ENCODE results near the gene TSPAN16.

Gene TSPAN16

GRCh38 chr19:11321191-11322126 lies 25.5 kb downstream of the TSPAN16 start:
- no peaks in the 10 kb centered on the region for H3K36me3 ChIP-seq (replicated peaks; ENCODE audit: insufficient read depth, low read length)
- no peaks in the 10 kb centered on the region for H3K27me3 ChIP-seq (replicated peaks; ENCODE audit: insufficient read depth, low read length)
- no peaks in the 10 kb centered on the region for H3K9me3 ChIP-seq (replicated peaks; ENCODE audit: insufficient read depth, low read length)
- no peak overlapping the region for H2AFZ ChIP-seq (ENCODE audit: low read length)
- H3K4me3 ChIP-seq (ENCODE audit: low read length) = no peak overlapping the region
- no peaks in the 10 kb centered on the region; the same call in 1 of the 2 replicates for H3F3A ChIP-seq (ENCODE audit: insufficient read depth, low read length)
- H4K20me1 ChIP-seq (ENCODE audit: insufficient read depth, low read length) = no peaks in the 10 kb centered on the region
- H3K27ac ChIP-seq (ENCODE audit: low read length) = no peak overlapping the region
- no peaks in the 10 kb centered on the region for H3K79me2 ChIP-seq (ENCODE audit: low read length)
- H3K4me2 ChIP-seq (ENCODE audit: low read depth, low read length) = no peak overlapping the region
- no peaks in the 10 kb centered on the region for H3K9me2 ChIP-seq (replicated peaks; ENCODE audit: insufficient read depth, low read length)
- no peaks in the 10 kb centered on the region for H3K4me1 ChIP-seq (ENCODE audit: low read length)
- H3K9ac ChIP-seq (ENCODE audit: low read length) = no peak overlapping the region
- TF ChIP-seq EZH2phosphoT487 (IDR thresholded peaks at IDR 0.05; ENCODE audit: low read length) (no peak), EZH2 (optimal IDR thresholded peaks at IDR 0.05; ENCODE audit: low read depth, low read length) (no peak)
- TF ChIP-seq, protein P1, sequence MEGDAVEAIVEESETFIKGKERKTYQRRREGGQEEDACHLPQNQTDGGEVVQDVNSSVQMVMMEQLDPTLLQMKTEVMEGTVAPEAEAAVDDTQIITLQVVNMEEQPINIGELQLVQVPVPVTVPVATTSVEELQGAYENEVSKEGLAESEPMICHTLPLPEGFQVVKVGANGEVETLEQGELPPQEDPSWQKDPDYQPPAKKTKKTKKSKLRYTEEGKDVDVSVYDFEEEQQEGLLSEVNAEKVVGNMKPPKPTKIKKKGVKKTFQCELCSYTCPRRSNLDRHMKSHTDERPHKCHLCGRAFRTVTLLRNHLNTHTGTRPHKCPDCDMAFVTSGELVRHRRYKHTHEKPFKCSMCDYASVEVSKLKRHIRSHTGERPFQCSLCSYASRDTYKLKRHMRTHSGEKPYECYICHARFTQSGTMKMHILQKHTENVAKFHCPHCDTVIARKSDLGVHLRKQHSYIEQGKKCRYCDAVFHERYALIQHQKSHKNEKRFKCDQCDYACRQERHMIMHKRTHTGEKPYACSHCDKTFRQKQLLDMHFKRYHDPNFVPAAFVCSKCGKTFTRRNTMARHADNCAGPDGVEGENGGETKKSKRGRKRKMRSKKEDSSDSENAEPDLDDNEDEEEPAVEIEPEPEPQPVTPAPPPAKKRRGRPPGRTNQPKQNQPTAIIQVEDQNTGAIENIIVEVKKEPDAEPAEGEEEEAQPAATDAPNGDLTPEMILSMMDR (IDR thresholded peaks at IDR 0.05; ENCODE audit: low read length) = no peak
- no peak for DNase-seq

DNA sequence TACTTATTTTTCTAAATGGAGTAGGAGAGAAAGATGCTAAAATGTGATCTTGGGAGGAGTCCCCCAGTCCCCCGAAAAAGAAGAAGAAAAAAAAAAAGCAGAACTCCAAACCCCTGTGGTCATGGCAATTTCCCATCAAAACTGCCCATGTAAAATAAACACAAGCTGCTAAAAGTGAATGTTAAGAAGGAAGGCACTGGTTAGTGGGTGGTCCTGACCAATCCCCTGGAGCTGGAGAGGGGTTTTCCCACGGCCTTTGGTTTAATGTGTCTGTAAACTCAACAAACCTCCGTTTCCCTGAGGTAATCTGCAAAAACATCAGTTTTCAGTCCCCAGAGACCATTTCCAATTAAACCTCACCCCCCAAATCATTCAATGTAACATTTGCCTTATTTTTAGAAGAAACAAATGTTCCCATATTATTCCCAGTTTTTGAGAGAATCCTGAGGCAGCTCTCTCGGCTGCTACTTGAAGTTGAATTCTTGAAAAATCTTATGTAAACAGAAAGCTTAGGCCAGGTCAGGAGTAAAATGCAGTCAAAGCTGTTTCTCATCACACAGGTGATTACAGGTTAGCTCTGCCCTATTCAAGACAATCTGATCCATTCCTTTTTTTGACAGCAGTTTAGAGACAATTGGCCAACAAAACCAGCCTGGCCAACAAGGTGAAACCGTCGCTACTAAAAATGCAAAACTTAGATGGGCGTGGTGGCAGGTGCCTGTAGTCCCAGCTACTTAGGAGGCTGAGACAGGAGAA lies 26.5 kb downstream of the TSPAN16 start:
- H3K4me3 ChIP-seq (ENCODE audit: low read length) = no peak overlapping the region
- H2AFZ ChIP-seq (ENCODE audit: low read length) = no peak overlapping the region
- no peaks in the 10 kb centered on the region for H3K4me1 ChIP-seq (ENCODE audit: low read length)
- H3K9ac ChIP-seq (ENCODE audit: low read length) = no peak overlapping the region
- no peaks in the 10 kb centered on the region for H3K9me2 ChIP-seq (replicated peaks; ENCODE audit: insufficient read depth, low read length)
- H3K36me3 ChIP-seq (replicated peaks; ENCODE audit: insufficient read depth, low read length) = no peaks in the 10 kb centered on the region
- no peak overlapping the region for H3K4me2 ChIP-seq (ENCODE audit: low read depth, low read length)
- DNase-seq = no peak
- H3K27ac ChIP-seq (ENCODE audit: low read length) = no peak overlapping the region
- no peaks in the 10 kb centered on the region for H3K9me3 ChIP-seq (replicated peaks; ENCODE audit: insufficient read depth, low read length)
- no peaks in the 10 kb centered on the region; the same call in 1 of the 2 replicates for H3F3A ChIP-seq (ENCODE audit: insufficient read depth, low read length)
- no peaks in the 10 kb centered on the region for H3K79me2 ChIP-seq (ENCODE audit: low read length)
- H4K20me1 ChIP-seq (ENCODE audit: insufficient read depth, low read length) = no peaks in the 10 kb centered on the region
- no peaks in the 10 kb centered on the region for H3K27me3 ChIP-seq (replicated peaks; ENCODE audit: insufficient read depth, low read length)
- TF ChIP-seq EZH2phosphoT487 (IDR thresholded peaks at IDR 0.05; ENCODE audit: low read length) (no peak), EZH2 (optimal IDR thresholded peaks at IDR 0.05; ENCODE audit: low read depth, low read length) (no peak)
- TF ChIP-seq, protein P1 (IDR thresholded peaks at IDR 0.05; ENCODE audit: low read length) = no peak

- no peak overlapping the region for H3K4me2 ChIP-seq (ENCODE audit: low read depth, low read length)
- H3K4me3 ChIP-seq (ENCODE audit: low read length) = no peak overlapping the region
- no peak overlapping the region for H2AFZ ChIP-seq (ENCODE audit: low read length)
- H3K9ac ChIP-seq (ENCODE audit: low read length) = no peak overlapping the region
- H3F3A ChIP-seq (ENCODE audit: insufficient read depth, low read length) = no peaks in the 10 kb centered on the region
- no peaks in the 10 kb centered on the region for H3K27me3 ChIP-seq (replicated peaks; ENCODE audit: insufficient read depth, low read length)
- no peak for DNase-seq
- no peaks in the 10 kb centered on the region for H3K79me2 ChIP-seq (ENCODE audit: low read length)
- TF ChIP-seq EZH2phosphoT487 (IDR thresholded peaks at IDR 0.05; ENCODE audit: low read length) (no peak), EZH2 (optimal IDR thresholded peaks at IDR 0.05; ENCODE audit: low read depth, low read length) (no peak)
- TF ChIP-seq, protein P1 (IDR thresholded peaks at IDR 0.05; ENCODE audit: low read length) = no peak
- H3K9me2 ChIP-seq (replicated peaks; ENCODE audit: insufficient read depth, low read length) = no peaks in the 10 kb centered on the region
- H3K27ac ChIP-seq (ENCODE audit: low read length) = no peak overlapping the region
- no peaks in the 10 kb centered on the region for H3K9me3 ChIP-seq (replicated peaks; ENCODE audit: insufficient read depth, low read length)
- no peaks in the 10 kb centered on the region for H4K20me1 ChIP-seq (ENCODE audit: insufficient read depth, low read length)
- no peaks in the 10 kb centered on the region for H3K4me1 ChIP-seq (ENCODE audit: low read length)
- no peaks in the 10 kb centered on the region for H3K36me3 ChIP-seq (replicated peaks; ENCODE audit: insufficient read depth, low read length)
Observed at GRCh38 chr19:11323601-11324078, 27.7 kb downstream of the TSPAN16 start.

Data from MM.1S (cell line).